H1 (cell line): ENCODE data around the gene CABCOCO1. TPM values are rescaled to one million over a fixed set of nuclear protein-coding genes. Genes with fewer than 3 reads are reported as not detected.

Experiments used
- polyA plus RNA-seq, 7 experiments: library from polyadenylated mRNA; depleted of rRNA in 3 of 7; stranded (reverse) in 5 of 7; unstranded in 2 of 7; fragments of >200 nt in 5 of 7; fragments of 200-250 nt in 2 of 7; gene quantifications; 1 replicate in 5 of 7; 2 replicates in 1 of 7; 4 replicates in 1 of 7; pipeline versions ENCODE4 v1.2.1 to v1.2.3, GENCODE V29; 2011 to 2013; ENCODE audit warnings: missing spikeins in 2 of 7, mixed read lengths in 2 of 7
- total RNA-seq: library from RNA; stranded (reverse); fragmentation: NEBNext Ultra II Directional; extraction: Animal tissue kit (Norgen Biotek cat#: 25700); gene quantifications from 2 replicates; pipeline ENCODE4 v1.2.1, GENCODE V29; 2021
- TF ChIP-seq, protein P1 (sequence below): fragments of 300-600 bp; sonication (generic); IDR thresholded peaks from 2 replicates; pipeline ENCODE4 v1.7.1; 2012; ENCODE audit warnings: low read length, moderate library complexity, mild to moderate bottlenecking, inconsistent platforms; ENCODE audit not compliant: insufficient replicate concordance

Gene CABCOCO1
- total and polyA plus RNA-seq, 2 of the 8 experiments (the other 6 are each of a cell fraction or from before 2014, with no cell fraction given): not detected

DNA sequence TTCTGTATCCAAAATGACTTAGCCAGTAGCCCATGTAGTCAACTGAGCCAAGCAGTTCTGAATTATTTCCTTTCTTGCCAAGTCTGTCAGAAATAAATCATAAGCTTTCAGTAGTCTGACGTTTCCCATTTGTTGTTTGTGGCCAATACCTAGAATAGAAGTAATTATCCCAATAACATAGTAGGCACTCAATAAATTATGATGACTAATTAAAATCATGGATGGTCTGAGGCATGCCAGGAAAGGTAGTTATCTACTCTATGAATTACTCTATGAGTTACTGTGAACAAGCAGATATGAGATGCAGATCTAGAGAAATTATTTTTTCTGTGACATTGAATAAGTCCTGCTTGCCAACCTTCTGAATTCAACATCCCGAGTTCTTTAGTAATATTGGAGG lies 2.3 kb downstream of the CABCOCO1 start (continued):
- TF ChIP-seq, protein P1, sequence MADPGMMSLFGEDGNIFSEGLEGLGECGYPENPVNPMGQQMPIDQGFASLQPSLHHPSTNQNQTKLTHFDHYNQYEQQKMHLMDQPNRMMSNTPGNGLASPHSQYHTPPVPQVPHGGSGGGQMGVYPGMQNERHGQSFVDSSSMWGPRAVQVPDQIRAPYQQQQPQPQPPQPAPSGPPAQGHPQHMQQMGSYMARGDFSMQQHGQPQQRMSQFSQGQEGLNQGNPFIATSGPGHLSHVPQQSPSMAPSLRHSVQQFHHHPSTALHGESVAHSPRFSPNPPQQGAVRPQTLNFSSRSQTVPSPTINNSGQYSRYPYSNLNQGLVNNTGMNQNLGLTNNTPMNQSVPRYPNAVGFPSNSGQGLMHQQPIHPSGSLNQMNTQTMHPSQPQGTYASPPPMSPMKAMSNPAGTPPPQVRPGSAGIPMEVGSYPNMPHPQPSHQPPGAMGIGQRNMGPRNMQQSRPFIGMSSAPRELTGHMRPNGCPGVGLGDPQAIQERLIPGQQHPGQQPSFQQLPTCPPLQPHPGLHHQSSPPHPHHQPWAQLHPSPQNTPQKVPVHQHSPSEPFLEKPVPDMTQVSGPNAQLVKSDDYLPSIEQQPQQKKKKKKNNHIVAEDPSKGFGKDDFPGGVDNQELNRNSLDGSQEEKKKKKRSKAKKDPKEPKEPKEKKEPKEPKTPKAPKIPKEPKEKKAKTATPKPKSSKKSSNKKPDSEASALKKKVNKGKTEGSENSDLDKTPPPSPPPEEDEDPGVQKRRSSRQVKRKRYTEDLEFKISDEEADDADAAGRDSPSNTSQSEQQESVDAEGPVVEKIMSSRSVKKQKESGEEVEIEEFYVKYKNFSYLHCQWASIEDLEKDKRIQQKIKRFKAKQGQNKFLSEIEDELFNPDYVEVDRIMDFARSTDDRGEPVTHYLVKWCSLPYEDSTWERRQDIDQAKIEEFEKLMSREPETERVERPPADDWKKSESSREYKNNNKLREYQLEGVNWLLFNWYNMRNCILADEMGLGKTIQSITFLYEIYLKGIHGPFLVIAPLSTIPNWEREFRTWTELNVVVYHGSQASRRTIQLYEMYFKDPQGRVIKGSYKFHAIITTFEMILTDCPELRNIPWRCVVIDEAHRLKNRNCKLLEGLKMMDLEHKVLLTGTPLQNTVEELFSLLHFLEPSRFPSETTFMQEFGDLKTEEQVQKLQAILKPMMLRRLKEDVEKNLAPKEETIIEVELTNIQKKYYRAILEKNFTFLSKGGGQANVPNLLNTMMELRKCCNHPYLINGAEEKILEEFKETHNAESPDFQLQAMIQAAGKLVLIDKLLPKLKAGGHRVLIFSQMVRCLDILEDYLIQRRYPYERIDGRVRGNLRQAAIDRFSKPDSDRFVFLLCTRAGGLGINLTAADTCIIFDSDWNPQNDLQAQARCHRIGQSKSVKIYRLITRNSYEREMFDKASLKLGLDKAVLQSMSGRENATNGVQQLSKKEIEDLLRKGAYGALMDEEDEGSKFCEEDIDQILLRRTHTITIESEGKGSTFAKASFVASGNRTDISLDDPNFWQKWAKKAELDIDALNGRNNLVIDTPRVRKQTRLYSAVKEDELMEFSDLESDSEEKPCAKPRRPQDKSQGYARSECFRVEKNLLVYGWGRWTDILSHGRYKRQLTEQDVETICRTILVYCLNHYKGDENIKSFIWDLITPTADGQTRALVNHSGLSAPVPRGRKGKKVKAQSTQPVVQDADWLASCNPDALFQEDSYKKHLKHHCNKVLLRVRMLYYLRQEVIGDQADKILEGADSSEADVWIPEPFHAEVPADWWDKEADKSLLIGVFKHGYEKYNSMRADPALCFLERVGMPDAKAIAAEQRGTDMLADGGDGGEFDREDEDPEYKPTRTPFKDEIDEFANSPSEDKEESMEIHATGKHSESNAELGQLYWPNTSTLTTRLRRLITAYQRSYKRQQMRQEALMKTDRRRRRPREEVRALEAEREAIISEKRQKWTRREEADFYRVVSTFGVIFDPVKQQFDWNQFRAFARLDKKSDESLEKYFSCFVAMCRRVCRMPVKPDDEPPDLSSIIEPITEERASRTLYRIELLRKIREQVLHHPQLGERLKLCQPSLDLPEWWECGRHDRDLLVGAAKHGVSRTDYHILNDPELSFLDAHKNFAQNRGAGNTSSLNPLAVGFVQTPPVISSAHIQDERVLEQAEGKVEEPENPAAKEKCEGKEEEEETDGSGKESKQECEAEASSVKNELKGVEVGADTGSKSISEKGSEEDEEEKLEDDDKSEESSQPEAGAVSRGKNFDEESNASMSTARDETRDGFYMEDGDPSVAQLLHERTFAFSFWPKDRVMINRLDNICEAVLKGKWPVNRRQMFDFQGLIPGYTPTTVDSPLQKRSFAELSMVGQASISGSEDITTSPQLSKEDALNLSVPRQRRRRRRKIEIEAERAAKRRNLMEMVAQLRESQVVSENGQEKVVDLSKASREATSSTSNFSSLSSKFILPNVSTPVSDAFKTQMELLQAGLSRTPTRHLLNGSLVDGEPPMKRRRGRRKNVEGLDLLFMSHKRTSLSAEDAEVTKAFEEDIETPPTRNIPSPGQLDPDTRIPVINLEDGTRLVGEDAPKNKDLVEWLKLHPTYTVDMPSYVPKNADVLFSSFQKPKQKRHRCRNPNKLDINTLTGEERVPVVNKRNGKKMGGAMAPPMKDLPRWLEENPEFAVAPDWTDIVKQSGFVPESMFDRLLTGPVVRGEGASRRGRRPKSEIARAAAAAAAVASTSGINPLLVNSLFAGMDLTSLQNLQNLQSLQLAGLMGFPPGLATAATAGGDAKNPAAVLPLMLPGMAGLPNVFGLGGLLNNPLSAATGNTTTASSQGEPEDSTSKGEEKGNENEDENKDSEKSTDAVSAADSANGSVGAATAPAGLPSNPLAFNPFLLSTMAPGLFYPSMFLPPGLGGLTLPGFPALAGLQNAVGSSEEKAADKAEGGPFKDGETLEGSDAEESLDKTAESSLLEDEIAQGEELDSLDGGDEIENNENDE: no peak
